Peyer's patch (tissue), 4 donors: ENCODE results near the gene KIFAP3. TPM values are rescaled to one million over a fixed set of nuclear protein-coding genes. Genes with fewer than 3 reads are reported as not detected.

Experiments used
- DNase-seq, 3 donors: peaks; one replicate each; pipeline ENCODE4 v3.0.0-alpha.2; 2017 to 2019
- H3K27ac ChIP-seq, 4 donors: fragments of 200-600 bp; sonication (generic); one replicate each; pipeline ENCODE4 v1.5.1; 2016 to 2019
- H3K27me3 ChIP-seq, 2 donors: fragments of 200-600 bp; sonication (generic); one replicate each; pipeline ENCODE4 v1.5.1; 2019
- H3K36me3 ChIP-seq, 3 donors: fragments of 200-600 bp; sonication (generic); one replicate each; pipeline ENCODE4 v1.5.1; 2016 to 2019
- H3K4me1 ChIP-seq, 4 donors: fragments of 200-600 bp; sonication (generic); one replicate each; pipeline ENCODE4 v1.5.1; 2016 to 2019
- H3K4me3 ChIP-seq, 4 donors: fragments of 200-600 bp; sonication (generic); 1 replicate in 3 of 4; 2 replicates in 1 of 4; pipeline ENCODE4 v1.5.1; 2016 to 2019; ENCODE audit warnings: mild to moderate bottlenecking in 1 of 4
- H3K9me3 ChIP-seq, 4 donors: fragments of 200-600 bp; sonication (generic); one replicate each; pipeline ENCODE4 v1.5.1; 2016 to 2019; ENCODE audit warnings: mild to moderate bottlenecking in 1 of 4
- POLR2A ChIP-seq, 2 donors: fragments of 450-650 bp; IDR thresholded peaks; one replicate each; pipeline ENCODE4 v1.5.1; 2017; ENCODE audit warnings: antibody characterized with exemption in 2 of 2, mild to moderate bottlenecking in 2 of 2, moderate library complexity in 2 of 2
- total RNA-seq, 4 donors: library from RNA; depleted of rRNA; stranded (reverse); fragments of >200 nt; gene quantifications; one replicate each; pipeline ENCODE4 v1.1.0, GENCODE V29; 2016
- TF ChIP-seq, protein P1 (sequence below), 6 experiments: fragments of 450-650 bp in 4 of 6; fragments of 200-600 bp in 2 of 6; sonication (generic) in 1 of 6; IDR thresholded peaks; one replicate each; pipeline ENCODE4 v1.5.1; 2017 to 2019; ENCODE audit warnings: antibody characterized with exemption in 6 of 6, mild to moderate bottlenecking in 3 of 6, moderate library complexity in 1 of 6

The KIFAP3 gene
- total RNA-seq, 4 donors from 2014 or later: 22.9 to 39.7 (median 25.9) TPM

DNA sequence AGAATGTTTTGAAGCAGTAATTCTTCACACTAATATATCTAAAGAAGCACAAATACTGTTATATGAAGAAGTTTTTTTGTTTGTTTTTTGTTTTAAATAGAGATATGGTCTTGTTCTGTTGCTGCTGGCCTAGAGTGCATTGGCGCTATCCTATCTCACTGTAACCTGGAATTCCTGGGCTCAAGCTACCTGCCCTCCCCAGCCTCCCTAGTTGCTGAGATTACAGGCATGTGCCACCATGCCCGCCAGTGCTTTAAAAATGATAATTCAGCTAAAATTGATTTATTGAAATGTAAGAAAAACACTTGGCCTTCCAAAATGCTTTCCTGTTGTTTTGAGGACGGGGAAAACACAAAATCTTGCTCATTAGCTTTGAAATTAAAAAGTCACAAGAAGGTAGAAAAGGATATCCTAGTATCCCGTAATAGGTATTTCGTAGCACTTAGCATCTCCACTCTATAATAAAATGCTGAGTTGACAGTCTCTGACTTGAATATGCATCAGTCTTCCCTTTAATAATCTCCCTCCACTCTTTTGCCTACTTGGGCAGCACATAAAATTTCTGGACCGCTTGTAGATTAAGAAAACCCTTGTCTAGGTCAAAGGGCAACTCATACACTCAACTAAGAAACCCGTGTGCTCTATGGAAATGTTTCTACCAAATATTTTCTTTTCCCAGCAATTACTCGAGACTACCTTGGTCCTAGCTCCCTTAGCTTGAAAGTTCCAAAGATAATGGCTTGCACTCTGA is 182.1 kb downstream of the KIFAP3 start:
- TF ChIP-seq, protein P1, sequence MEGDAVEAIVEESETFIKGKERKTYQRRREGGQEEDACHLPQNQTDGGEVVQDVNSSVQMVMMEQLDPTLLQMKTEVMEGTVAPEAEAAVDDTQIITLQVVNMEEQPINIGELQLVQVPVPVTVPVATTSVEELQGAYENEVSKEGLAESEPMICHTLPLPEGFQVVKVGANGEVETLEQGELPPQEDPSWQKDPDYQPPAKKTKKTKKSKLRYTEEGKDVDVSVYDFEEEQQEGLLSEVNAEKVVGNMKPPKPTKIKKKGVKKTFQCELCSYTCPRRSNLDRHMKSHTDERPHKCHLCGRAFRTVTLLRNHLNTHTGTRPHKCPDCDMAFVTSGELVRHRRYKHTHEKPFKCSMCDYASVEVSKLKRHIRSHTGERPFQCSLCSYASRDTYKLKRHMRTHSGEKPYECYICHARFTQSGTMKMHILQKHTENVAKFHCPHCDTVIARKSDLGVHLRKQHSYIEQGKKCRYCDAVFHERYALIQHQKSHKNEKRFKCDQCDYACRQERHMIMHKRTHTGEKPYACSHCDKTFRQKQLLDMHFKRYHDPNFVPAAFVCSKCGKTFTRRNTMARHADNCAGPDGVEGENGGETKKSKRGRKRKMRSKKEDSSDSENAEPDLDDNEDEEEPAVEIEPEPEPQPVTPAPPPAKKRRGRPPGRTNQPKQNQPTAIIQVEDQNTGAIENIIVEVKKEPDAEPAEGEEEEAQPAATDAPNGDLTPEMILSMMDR (IDR thresholded peaks at IDR 0.05): no peak
- TF ChIP-seq POLR2A (IDR thresholded peaks at IDR 0.05): no peak

DNA sequence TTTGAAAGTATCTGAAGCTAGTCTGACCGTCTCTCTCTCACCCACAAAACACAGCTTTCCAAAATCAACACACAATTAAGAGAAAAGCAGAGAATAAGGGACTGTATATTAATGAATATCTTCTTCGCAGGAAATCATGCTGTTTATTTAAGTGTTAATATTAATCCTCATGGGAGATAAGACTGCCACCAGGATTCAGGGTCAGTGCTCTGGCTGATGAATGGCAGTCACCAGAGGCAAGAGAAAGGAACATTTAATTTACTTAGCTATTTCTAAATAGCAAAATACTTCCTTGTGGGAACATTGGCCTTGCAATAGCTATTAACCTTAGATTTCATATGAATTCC is 183.0 kb downstream of the KIFAP3 start:
- no peaks in the 10 kb centered on the region for H3K27me3 ChIP-seq
- peak overlapping the region in 3 of 4 donors; percentile 20 to 63 (median 34) for H3K27ac ChIP-seq
- no peak for TF ChIP-seq POLR2A (IDR thresholded peaks at IDR 0.05)
- TF ChIP-seq, protein P1 (IDR thresholded peaks at IDR 0.05): no peak
- H3K36me3 ChIP-seq: peaks cover 0 to 16% (median 0%) of the 10 kb centered on the region in 3 donors
- no peak for DNase-seq
- no peaks in the 10 kb centered on the region for H3K9me3 ChIP-seq
- peaks cover 0 to 19% (median 4%) of the 10 kb centered on the region in 4 donors for H3K4me1 ChIP-seq
- H3K4me3 ChIP-seq: peak overlapping the region in 1 of 4 donors; percentile 5

More for the DNA sequence above, 182.1 kb downstream of the KIFAP3 start:
- peak overlapping the region; percentile 77 to 93 (median 86) for H3K4me3 ChIP-seq
- H3K4me1 ChIP-seq: peaks cover 0 to 19% (median 4%) of the 10 kb centered on the region in 4 donors
- no peak for DNase-seq
- H3K27me3 ChIP-seq: no peaks in the 10 kb centered on the region
- peaks cover 0 to 12% (median 0%) of the 10 kb centered on the region in 3 donors for H3K36me3 ChIP-seq
- H3K9me3 ChIP-seq: no peaks in the 10 kb centered on the region
- peak overlapping the region; percentile 97 to 98 (median 98) for H3K27ac ChIP-seq

DNA sequence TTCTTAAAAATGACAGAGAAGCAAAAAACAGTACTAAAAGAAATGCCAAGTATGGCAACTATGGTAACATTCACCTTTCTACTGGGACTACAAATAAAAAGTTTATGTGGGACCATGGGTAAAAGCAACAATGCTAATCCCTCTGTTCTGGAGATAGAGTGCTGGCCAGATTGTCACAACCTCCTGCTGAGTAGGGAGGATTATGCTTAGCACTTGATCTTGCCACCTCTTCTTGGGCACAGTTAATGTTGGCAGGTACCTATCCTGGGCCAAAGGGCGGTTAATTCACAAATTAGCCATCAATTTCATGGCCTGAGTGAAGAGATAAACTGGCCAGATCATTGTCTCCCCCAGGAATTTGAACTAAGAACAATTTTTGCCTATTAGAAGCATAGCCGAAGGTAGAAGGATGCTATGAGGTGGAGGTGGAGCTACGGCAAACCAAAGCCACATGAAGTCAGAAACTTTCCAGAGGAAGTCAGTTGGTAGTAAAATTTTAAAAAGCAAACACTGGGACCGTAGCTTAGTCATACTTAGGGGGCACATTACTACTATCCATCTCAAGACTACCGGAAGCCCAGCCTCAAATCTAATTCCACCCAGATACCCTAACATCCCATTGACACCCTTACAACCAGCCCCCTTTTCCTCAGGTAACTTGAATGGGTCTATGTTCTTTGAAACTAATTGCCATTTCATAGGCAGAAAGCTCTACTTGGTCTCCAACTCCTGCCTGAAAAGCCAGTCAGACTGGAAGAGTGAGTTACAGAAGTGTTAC is 183.5 kb downstream of the KIFAP3 start:
- TF ChIP-seq, protein P1 (IDR thresholded peaks at IDR 0.05): no peak
- Histone ChIP-seq H3K9me3 (no peaks in the 10 kb centered on the region), H3K36me3 (peaks cover 0 to 22% (median 0%) of the 10 kb centered on the region in 3 donors), H3K4me1 (peaks cover 0 to 19% (median 4%) of the 10 kb centered on the region in 4 donors), H3K27ac (peak overlapping the region in 3 of 4 donors; percentile 20 to 63 (median 34)), H3K27me3 (no peaks in the 10 kb centered on the region), H3K4me3 (peak overlapping the region in 1 of 4 donors; percentile 5)
- no peak for DNase-seq

DNA sequence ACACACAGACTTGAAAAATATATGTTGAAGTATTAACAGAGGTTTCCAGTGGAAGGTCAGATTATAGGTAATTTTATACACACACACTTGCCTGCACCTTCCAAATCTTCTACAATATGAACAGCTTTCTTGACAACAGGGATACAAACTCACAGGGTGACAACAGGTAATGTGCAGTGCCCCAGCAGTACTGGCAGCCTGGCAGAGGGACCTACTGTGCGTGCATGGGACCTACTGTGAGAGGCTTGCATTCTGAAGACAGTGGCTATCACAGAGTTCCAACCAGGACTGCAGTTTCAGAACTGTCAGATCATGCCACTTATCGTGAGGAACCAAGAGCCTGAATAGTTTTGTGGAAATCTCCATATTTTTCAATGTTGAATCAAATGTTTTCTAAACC is 184.6 kb downstream of the KIFAP3 start:
- no peak overlapping the region for H3K4me3 ChIP-seq
- H3K4me1 ChIP-seq: peaks cover 0 to 19% (median 4%) of the 10 kb centered on the region in 4 donors
- H3K36me3 ChIP-seq: peaks cover 0 to 31% (median 0%) of the 10 kb centered on the region in 3 donors
- TF ChIP-seq, protein P1 (IDR thresholded peaks at IDR 0.05): no peak
- TF ChIP-seq POLR2A (IDR thresholded peaks at IDR 0.05): no peak
- no peaks in the 10 kb centered on the region for H3K27me3 ChIP-seq
- no peak for DNase-seq
- no peak overlapping the region for H3K27ac ChIP-seq
- H3K9me3 ChIP-seq: no peaks in the 10 kb centered on the region

DNA sequence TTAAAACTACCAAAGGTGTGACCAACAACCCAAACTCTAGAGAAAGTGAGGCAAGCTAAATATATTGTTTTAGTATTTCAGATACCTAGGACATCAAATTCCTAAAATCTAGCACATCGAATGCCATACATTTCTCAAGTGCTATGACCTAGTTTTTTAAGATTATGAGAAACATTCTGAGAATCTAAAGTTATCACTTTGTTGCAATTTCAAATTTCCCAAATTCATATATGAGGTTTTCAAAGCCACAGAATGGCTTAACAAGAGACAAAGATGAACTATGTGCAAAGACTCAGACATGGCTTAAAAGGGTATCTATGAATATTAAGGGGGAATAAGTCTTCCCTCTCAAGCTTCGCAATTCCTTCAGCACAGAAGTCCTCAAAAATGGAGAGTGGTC is 187.6 kb downstream of the KIFAP3 start:
- TF ChIP-seq, protein P1 (IDR thresholded peaks at IDR 0.05): no peak
- TF ChIP-seq POLR2A (IDR thresholded peaks at IDR 0.05): no peak
- Histone ChIP-seq H3K27ac (no peak overlapping the region), H3K4me1 (peaks cover 0 to 11% (median 3%) of the 10 kb centered on the region in 4 donors), H3K36me3 (peaks cover 0 to 50% (median 0%) of the 10 kb centered on the region in 3 donors), H3K9me3 (no peaks in the 10 kb centered on the region), H3K4me3 (no peak overlapping the region), H3K27me3 (no peaks in the 10 kb centered on the region)
- DNase-seq: no peak
